ENCODE measurements around the gene ADAMTS10. TPM values are rescaled to one million over a fixed set of nuclear protein-coding genes. Genes with fewer than 3 reads are reported as not detected.
"Not testable (repeated sequence)": the region's sequence is repeated elsewhere in the genome, so short reads cannot be mapped to it uniquely, and the experiment has no call there.

Gene ADAMTS10
- total RNA-seq, 4 donors from 2014 or later = 7.6 to 20.9 (median 14.7) TPM

DNA sequence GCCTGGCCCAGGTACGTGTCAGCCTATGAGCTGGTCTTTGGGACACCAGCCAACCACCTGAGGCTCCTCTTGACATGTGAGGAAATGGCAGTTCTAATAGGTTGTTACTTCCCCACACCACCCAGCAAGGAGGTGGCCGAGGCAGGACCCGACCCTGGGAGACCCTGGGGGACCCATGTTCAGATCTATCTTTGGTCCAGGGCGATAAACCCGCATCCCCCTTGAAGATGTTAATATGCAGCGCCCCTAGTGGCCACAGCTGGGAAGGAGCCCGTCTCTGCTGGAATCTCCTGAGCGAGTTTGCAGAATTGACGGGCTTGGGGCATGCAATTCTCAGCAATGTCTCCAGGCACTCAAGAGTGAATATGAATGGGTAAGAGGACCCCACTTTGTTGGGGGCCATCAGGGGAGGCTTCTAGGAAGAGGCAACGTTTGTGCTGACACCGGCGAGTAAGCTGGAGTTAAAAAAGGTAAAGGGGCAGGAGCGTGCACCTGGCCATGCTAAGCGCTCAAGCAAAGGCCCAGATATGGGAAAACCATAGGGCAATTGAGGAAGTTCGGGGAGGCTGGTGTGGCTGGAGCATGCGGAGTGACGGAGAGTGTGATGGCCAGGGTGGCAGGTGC lies 31.8 kb downstream of the ADAMTS10 start:
- Histone ChIP-seq H3K4me3 (replicated peaks in 1 of 3) (no peak overlapping the region), H3K36me3 (no peaks in the 10 kb centered on the region), H3K27ac (no peak overlapping the region), H3K27me3 (no peaks in the 10 kb centered on the region), H3K9me3 (no peaks in the 10 kb centered on the region), H3K4me1 (no peaks in the 10 kb centered on the region)
- TF ChIP-seq, protein P1, sequence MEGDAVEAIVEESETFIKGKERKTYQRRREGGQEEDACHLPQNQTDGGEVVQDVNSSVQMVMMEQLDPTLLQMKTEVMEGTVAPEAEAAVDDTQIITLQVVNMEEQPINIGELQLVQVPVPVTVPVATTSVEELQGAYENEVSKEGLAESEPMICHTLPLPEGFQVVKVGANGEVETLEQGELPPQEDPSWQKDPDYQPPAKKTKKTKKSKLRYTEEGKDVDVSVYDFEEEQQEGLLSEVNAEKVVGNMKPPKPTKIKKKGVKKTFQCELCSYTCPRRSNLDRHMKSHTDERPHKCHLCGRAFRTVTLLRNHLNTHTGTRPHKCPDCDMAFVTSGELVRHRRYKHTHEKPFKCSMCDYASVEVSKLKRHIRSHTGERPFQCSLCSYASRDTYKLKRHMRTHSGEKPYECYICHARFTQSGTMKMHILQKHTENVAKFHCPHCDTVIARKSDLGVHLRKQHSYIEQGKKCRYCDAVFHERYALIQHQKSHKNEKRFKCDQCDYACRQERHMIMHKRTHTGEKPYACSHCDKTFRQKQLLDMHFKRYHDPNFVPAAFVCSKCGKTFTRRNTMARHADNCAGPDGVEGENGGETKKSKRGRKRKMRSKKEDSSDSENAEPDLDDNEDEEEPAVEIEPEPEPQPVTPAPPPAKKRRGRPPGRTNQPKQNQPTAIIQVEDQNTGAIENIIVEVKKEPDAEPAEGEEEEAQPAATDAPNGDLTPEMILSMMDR (IDR thresholded peaks at IDR 0.05) = peak; percentile 65 to 96 (median 84)
- no peak for TF ChIP-seq POLR2A (IDR thresholded peaks at IDR 0.05)
- peak; percentile 68 to 77 for DNase-seq
- intact Hi-C loops (cut with DNase I) = no loop called here
- WGBS, 2 donors = 22 to 24% methylated on average over 16 to 17 of the region's 17 CpGs

DNA sequence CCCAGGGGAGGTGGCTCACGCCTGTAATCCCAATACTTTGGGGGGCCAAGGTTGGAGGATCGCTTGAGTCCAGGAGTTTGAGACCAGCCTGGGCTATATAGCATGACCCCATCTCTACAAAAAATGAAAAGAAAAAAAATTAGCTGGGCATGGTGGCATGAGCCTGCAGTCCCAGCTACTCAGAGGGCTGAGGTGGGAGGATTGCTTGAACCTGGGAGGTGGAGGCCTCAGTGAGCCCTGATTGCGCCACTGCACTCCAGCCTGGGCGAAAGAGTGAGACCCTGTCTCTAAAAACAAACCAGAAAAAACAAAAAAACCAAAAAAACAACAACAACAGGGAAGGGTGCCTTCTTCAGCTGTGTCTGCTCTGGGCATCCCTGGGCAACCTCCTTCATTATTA lies 32.8 kb downstream of the ADAMTS10 start:
- H3K36me3 ChIP-seq = no peaks in the 10 kb centered on the region
- no peaks in the 10 kb centered on the region for H3K9me3 ChIP-seq
- TF ChIP-seq, protein P1 (IDR thresholded peaks at IDR 0.05) = no peak
- no peak for TF ChIP-seq POLR2A (IDR thresholded peaks at IDR 0.05)
- no peaks in the 10 kb centered on the region for H3K27me3 ChIP-seq
- no peak for DNase-seq
- no peaks in the 10 kb centered on the region for H3K4me1 ChIP-seq
- no peak overlapping the region for H3K4me3 ChIP-seq (replicated peaks in 1 of 3)
- intact Hi-C loops (cut with DNase I) = no loop called here
- WGBS, 2 donors = 69 to 80% methylated on average over 4 of the region's 4 CpGs
- H3K27ac ChIP-seq = no peak overlapping the region

DNA sequence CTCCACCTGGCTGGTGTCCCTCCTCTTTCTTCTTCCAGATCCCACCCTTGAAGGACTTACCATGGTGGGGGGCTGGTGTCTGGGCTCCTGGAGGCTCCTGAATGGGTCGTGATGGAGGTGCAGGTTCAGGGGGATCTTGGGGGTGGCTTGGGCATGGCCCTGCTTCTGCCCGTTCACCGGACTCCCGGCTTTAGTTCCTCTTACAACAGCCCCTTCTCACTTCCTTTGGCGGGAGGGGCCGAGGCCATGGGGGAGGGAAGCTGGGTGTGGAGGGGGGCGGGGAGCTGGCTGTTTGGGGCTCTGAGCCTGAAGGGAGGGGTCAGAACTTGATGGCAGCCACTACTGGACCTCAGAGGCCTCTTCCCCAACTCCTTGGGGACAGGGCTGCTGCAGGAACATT lies 33.3 kb downstream of the ADAMTS10 start, which contains the start of gene MYO1F:
TSS of gene MYO1F (minus strand) at position 196 of the 400 bp plus-strand sequence. CDS start at position 63, 133 bp downstream.
- no peak for TF ChIP-seq POLR2A (IDR thresholded peaks at IDR 0.05)
- intact Hi-C loops (cut with DNase I) = no loop called here
- DNase-seq = peak in 1 of 2 donors; percentile 8
- no peaks in the 10 kb centered on the region for H3K4me1 ChIP-seq
- H3K36me3 ChIP-seq = no peaks in the 10 kb centered on the region
- 5 to 28% methylated on average over 3 to 7 of the region's 7 CpGs for WGBS, 2 donors
- H3K27me3 ChIP-seq = no peaks in the 10 kb centered on the region
- no peak within 1 kb of the TSS for H3K4me3 ChIP-seq (replicated peaks in 1 of 3)
- H3K27ac ChIP-seq = no peak within 1 kb of the TSS
- no peaks in the 10 kb centered on the region for H3K9me3 ChIP-seq

DNA sequence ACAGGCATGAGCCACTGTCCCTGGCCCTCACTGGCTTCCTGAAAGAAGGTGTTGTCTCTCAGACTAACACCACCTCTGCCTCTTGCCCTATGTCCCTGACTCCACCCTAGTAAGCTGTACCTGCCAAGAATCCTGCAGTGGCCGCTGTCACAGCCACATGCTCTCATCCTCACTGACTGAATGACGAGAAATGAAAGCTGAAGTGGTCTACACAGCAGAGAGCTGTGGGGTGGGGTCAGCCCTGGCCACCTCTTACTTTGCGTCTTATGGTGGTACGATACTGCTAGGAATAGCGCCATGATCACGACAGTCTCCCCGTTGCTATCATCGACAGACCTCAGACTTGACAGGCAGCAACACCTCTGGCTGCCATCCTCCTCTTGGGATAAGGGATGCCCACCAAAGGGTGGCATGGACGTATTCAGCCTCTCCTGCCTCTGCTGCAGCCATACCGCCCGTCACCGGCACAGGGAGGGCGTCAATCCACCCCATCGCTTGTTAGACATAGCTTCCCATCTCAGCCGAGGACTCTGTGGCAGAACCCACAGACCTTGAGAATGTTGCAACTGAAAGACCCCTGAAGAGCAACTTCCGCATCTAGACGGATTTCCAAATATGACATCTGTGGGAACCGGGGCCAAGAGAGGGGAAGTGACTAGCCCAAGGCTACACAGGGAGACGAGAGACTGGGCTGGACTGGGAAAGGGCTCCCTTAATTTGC lies 34.1 kb downstream of the ADAMTS10 start:
- no peaks in the 10 kb centered on the region for H3K9me3 ChIP-seq
- no peaks in the 10 kb centered on the region for H3K4me1 ChIP-seq
- intact Hi-C loops (cut with DNase I) = no loop called here
- H3K4me3 ChIP-seq (replicated peaks in 1 of 3) = no peak overlapping the region
- 69 to 73% methylated on average over 14 to 15 of the region's 19 CpGs for WGBS, 2 donors
- no peaks in the 10 kb centered on the region for H3K36me3 ChIP-seq
- DNase-seq = no peak
- no peak for TF ChIP-seq POLR2A (IDR thresholded peaks at IDR 0.05)
- TF ChIP-seq, protein P1 (IDR thresholded peaks at IDR 0.05) = no peak
- H3K27ac ChIP-seq = no peak overlapping the region
- no peaks in the 10 kb centered on the region for H3K27me3 ChIP-seq

DNA sequence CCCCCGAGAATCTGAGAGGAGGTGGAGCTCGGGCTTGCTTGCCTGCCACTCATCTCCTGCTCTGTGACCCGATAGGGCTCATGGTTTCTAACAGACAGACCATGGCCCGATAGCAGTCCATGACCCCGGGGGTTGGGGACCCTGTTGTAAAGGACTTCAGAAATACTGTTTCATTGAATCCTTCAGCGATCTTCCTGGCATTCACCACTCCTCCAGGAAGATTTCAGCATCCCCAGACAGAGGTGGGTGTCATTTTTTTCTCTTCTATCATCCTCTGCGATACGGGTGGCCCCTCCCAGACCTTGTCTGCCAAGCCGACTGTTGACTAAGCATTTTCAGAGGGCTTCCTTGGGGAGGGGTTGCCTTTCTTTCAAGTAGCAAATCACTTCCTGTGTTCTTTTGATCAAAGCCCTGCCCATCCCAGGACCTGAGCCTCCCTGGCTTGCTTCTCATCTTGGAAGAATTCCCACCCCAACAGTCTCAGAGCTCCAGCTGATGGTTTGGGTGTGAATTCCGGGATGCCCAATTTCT lies 35.0 kb downstream of the ADAMTS10 start:
- intact Hi-C loops (cut with DNase I) = no loop called here
- WGBS, 2 donors = 33 to 41% methylated on average over 10 of the region's 10 CpGs

DNA sequence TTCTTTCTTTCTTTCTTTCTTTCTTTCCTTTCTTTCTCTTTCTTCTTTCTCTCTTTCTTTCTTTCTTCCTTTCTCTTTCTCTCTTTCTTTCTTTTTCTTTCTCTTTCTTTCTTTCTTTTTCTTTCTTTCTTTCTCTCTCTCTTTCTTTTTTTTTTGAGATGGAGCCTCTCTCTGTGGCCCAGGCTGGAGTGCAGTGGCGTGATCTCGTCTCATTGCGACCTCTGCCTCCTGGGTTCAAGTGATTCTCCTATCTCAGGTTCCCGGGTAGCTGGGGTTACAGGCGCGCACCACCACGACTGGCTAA lies 35.9 kb downstream of the ADAMTS10 start:
- 91 to 92% methylated on average over 7 of the region's 7 CpGs for WGBS, 2 donors
- DNase-seq; intact Hi-C loops (cut with DNase I); H3K4me3 ChIP-seq (replicated peaks in 1 of 3); H3K4me1 ChIP-seq; H3K36me3 ChIP-seq; H3K9me3 ChIP-seq; H3K27me3 ChIP-seq; H3K27ac ChIP-seq: not testable (repeated sequence)

More for the DNA sequence above, 35.0 kb downstream of the ADAMTS10 start:
- H3K9me3 ChIP-seq = no peaks in the 10 kb centered on the region
- no peak overlapping the region for H3K27ac ChIP-seq
- no peaks in the 10 kb centered on the region for H3K27me3 ChIP-seq
- no peaks in the 10 kb centered on the region for H3K36me3 ChIP-seq
- no peak for TF ChIP-seq POLR2A (IDR thresholded peaks at IDR 0.05)
- TF ChIP-seq, protein P1 (IDR thresholded peaks at IDR 0.05) = no peak
- DNase-seq = no peak
- H3K4me1 ChIP-seq = no peaks in the 10 kb centered on the region
- H3K4me3 ChIP-seq (replicated peaks in 1 of 3) = no peak overlapping the region
